Measurements from ENCODE around the gene CCBE1. TPM values are rescaled to one million over a fixed set of nuclear protein-coding genes. Genes with fewer than 3 reads are reported as not detected.
A peak's percentile ranks its signal among the peaks of the same experiment; 100 is the strongest.
"Not testable (repeated sequence)": the region's sequence is repeated elsewhere in the genome, so short reads cannot be mapped to it uniquely, and the experiment has no call there.

Gene CCBE1
- total RNA-seq, 1 donor from 2014 or later = 0.75 TPM

GRCh38 chr18:59540346-59540745, 156.9 kb downstream of the CCBE1 start:
- no peak for DNase-seq (ENCODE audit: low spot score)

DNA sequence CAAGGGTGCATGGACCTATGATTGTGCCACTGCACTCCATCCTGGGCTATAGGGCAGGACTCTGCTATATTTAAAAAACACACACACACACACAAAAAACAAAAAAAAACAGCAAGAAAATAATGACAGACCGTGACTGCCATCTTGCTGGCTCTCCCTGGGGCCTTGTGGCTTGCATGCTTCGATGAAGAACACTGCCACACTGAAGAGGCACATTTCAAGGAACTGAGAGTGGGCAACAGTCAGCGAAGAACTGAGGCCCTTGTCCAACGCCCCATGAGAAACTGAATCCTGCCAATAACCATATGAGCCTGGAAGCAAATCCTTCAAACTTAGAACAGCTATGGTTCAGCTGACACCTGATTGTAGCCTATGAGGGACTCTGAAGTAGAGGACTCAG, 158.1 kb downstream of the CCBE1 start:
- no peak for DNase-seq (ENCODE audit: low spot score)

DNA sequence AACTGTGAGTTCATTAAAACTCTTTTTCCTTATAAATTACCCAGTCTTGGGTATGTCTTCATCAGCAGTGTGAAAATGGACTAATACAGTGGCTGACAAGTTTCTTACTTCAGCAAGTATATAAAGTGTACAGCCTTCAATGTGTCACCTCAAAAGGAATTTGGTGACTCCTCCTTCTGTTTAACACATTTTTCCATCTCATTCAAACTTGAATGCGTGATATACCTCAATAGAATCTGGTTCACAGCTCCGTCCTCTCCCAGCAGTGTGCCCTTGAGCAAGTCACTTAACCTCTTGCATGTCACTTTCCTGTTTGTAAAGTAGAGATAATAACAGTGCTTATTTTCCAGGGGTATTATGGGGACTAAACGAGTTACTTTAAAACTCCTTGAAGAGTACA, 159.6 kb downstream of the CCBE1 start:
- DNase-seq (ENCODE audit: low spot score) = no peak

DNA sequence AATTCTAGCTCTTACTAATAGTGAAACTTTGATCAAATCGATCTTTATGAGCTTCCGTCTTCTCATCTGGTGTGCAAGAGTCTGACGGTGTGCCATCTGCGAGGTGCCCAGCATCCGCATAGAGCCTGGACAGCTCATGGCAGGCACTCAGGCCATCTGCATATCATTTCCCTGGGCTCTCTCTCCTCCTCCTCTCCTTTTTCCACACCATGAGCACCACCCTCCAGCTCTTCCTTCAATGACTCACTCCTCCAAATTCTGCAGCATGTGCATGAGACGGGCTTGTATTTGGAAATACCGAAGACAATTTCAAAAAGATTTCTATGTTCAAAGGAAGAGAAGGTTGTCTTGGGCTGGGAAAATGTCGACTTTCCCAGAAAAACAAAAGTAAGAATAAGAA, 161.1 kb downstream of the CCBE1 start:
- DNase-seq (ENCODE audit: low spot score) = no peak

GRCh38 chr18:59535055-59535454, 162.2 kb downstream of the CCBE1 start:
- DNase-seq (ENCODE audit: low spot score) = no peak

DNA sequence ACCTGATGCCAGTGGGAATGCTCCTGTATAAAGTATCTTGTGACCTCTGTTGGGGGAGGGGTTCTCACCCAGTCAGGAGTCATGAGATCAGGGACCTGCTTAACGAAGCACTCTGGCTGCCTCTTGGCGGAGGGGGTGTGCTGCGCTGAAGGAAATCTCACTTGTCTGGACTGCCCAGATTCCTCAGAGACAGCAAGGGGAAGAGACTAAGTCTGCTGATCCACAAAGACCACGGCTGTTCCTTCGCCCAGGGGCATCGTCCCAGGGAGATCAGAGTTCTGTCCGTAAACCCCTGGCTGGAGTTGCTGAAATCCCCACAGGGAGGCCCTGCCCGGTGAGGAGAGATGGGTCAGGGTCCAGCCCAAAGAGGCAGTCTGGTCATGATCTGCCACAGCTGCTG, 168.4 kb downstream of the CCBE1 start:
- DNase-seq (ENCODE audit: low spot score) = no peak

DNA sequence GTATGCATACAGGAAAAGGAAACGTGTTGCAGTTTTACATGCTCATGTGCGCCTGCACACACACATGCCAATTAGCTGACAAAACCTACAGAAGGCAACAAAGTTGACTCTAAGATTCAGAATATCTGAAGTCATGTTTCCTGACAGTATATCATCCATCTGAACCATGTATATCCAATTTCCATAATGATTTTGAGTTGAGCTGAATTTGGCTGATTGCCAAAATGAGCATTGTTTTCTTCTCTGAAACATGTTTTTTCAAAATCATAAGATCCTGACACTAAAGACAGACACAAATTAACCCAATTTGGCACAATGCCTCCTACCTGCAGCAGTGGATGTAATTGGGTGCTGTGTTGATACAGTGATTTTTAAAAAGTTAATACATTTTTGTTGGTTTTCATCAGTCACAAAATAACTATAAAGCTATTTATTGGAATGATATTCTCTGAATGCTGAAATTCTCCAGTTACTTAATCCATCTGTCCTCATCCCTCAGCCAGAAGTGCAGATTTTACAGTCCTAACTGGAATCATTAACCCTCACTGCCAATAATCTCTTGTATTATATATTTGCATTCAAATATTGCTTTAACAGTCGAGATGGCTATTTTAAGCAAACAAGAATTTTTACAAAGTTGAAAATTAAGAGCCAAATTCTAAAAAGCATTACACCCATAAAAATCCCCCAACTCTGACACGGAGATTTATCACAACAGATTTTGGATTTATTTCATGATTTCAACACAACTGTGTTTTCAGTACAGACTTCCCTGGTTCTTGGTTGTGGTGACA, 176.5 kb downstream of the CCBE1 start:
- DNase-seq (ENCODE audit: low spot score) = no peak

GRCh38 chr18:59518705-59519104, 178.5 kb downstream of the CCBE1 start:
- DNase-seq (ENCODE audit: low spot score) = no peak

GRCh38 chr18:59517446-59518165, 179.6 kb downstream of the CCBE1 start:
- DNase-seq (ENCODE audit: low spot score) = no peak

DNA sequence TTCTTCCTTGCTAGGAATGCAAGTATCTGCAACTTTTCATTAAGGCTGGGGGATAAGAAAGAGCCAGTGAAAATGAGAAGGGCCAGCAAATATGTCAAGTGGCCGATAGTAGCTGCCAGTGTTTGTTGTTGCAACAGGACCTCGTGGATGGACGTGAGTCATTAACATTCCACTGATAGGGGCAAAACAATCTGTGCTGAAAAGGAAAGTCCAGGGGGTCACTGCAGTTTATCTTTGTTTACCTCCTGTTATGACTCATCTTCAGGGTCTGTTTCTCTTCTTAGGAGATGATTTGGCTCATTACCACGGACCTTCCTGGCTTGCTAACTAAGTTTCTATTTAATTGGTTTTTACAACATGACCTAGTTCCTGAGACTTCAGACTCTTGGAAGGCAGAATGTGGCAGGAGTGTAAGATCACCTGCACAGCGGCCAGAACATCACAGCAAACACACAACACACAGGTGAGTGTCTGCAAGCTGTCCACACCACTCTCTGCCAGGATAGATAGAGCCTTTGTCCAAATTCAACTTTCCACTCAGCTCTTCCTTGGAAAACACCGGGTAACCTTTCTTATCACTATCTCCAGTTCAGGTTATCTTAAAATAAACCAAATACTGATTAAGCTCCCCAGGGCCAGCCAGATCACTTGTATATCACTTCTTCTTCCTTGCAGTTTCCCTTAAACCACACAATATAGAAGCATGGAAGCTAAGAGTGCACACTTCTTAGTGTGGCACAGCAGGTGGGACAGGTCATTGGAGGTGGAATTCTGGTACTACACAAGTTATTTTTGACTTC, 180.7 kb downstream of the CCBE1 start:
- peak; percentile 69 for DNase-seq (ENCODE audit: low spot score)

- DNase-seq (ENCODE audit: low spot score) = not testable (repeated sequence)
These were observed 181.3 kb downstream of the CCBE1 start for GRCh38 chr18:59515956-59516355.

DNA sequence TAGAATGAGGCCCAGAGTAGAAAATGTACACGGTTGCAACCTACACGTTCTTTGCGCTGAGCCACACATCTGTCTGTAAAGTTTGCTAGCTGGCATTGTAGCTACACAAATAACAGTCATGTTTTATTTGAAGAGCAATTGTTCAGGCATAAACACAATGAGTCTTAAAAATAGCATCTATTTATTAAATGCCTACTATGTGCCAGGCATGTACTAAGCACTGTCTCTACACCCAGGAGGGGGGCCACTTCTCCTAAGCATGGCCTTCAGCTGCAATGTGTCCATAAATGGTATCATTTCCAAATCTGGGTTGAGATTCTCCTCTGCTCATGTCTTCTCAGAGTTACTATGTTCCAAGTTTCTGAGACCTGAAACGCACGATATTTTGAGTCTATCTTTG, 182.1 kb downstream of the CCBE1 start:
- DNase-seq (ENCODE audit: low spot score) = no peak

GRCh38 chr18:59514203-59514602, 183.0 kb downstream of the CCBE1 start:
- DNase-seq (ENCODE audit: low spot score) = peak; percentile 25

- no peak for DNase-seq (ENCODE audit: low spot score)
These were observed 185.0 kb downstream of the CCBE1 start for GRCh38 chr18:59512025-59512755.

- no peak for DNase-seq (ENCODE audit: low spot score)
These were observed 187.5 kb downstream of the CCBE1 start for GRCh38 chr18:59509481-59510442.

GRCh38 chr18:59505356-59505755, 191.9 kb downstream of the CCBE1 start:
- DNase-seq (ENCODE audit: low spot score) = no peak

DNA sequence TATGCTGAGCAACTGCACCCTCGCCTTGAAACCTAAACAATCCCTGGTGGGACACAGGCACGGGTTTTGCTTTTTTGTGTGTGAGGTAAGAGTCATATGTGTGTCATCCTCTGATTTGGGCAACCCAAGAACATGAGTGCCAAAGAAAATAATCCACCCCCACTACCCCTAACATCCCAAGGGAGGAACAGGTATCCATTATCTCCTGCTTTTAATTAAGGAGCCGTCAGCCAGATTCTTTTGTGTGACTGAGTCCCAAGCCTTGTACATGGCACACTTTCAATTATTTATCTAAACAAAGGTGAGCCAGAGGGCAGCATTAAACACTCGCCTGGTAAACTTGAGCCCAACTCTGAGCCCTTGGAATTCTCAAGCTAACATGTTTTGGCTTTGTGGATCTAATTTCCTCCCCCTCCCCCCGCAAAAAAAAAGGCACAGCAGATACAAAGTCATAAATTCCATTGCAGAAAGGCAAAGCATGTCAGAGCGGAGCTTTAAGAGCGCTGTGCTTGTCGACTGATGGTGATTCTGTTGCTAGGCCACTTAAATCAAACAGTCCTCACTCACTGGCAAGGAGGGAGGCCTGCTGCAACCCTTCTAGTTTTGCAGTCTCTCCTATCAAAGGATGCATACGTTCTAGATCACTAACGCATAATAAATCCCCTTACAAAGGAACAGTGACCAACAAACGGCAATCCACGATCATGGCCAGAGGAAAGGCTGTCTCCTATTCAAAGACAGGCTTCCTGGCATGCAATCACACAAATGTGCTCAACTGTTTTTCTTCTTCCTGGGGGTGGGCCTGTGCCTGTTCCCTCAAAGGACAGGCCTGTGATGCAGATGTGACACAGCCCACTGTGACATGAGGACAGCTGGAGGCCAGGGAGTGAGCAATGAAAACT, 194.7 kb downstream of the CCBE1 start:
- DNase-seq (ENCODE audit: low spot score) = no peak

DNA sequence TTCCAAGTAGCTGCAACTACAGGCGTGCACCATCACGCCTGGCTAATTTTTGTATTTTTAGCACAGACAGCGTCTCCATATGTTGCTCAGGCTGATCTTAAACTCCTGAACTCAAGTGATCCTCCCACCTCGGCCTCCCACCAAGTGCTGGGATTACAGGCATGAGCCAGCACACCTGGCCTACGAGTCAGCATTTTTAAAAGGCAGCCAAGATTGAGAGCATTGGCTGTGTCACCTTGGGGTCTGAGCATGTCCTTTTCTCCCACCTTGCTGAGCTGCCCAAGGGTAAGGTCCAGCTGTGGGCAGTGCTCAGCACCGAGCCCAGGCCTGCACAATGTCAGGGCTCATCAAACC, 195.3 kb downstream of the CCBE1 start:
- DNase-seq (ENCODE audit: low spot score) = no peak

DNA sequence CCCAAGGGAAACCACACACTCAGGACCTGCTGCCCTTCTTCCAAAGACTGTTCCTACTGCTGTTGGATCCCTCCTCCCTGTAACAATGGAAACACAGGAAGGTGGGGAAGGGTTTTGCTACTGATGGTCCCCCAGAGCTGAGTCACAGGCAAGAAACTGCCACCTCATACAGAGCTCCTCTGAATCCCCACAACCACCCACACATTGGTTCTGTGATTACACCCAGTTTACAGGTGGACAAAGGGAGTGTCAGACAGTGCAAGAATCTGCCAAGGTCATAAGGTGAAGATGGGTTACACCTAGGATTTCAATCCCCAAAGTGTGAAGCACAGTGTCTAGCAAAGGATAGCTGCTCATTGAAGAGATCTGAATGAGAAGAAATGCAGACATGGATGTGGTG, 196.5 kb downstream of the CCBE1 start:
- no peak for DNase-seq (ENCODE audit: low spot score)
